Skin of body (tissue), 2 donors: Measurements from ENCODE around the gene PCDHA2. TPM values are rescaled to one million over a fixed set of nuclear protein-coding genes. Genes with fewer than 3 reads are reported as not detected.
"Not testable (repeated sequence)": the region's sequence is repeated elsewhere in the genome, so short reads cannot be mapped to it uniquely, and the experiment has no call there.

Source experiments
- DNase-seq: peaks from one replicate; lab custom pipeline; 2025; lab: John Stamatoyannopoulos, UW
- total RNA-seq: library from RNA; depleted of rRNA; stranded (reverse); fragments of >200 nt; gene quantifications from one replicate; pipeline ENCODE4 v1.2.3, GENCODE V29; 2014

The PCDHA2 gene
- 0.20 TPM for total RNA-seq

- no peak for DNase-seq
Observed at GRCh38 chr5:140794595-140795258, at the start of gene PCDHA2. Gene PCDHA2 (plus strand): TSS chr5:140794852.

DNA sequence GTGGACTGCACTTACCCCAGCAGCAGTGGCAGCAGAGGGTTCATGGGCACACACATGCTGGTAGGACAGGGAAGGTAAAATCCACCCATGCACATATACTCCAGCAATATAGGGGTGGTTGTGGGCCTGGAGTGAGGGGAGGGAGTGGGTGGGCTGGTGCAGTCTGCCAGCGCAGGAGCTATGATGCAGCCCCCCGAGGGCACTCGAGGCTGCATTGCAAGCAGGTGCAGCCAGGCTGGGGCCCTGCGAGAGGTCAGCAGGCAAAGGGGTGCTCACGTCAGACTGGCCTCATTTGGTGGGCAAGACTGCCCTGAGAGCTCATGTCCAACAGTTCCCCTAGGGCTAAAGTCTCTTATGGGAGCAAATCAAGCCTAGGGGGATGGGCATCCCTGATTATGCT, 41.1 kb upstream of the PCDHA2 start:
- no peak for DNase-seq

GRCh38 chr5:140764177-140764973, 30.3 kb upstream of the PCDHA2 start:
- no peak for DNase-seq

- no peak for DNase-seq
Observed at GRCh38 chr5:140767444-140767843, 27.2 kb upstream of the PCDHA2 start.

DNA sequence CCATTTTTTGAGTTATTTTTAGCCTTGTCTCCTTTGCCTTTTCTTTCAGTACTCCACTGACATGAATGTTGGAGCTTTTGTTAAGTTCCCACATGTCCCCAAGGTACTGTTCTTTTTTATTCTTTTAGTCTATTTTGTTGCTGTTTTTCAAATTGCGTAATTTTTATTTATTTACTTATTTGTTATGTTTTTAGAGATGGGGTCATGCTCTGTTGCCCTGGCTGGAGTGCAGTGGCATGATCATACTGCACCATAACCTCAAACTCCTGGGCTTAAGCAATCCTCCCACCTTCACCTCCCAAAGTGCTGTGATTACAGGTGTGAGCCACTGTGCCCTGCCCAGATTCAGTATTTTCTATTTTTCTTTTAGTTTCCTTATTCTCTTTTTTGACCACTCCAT, 14.1 kb upstream of the PCDHA2 start:
- DNase-seq = no peak

GRCh38 chr5:140785905-140786686, 8.6 kb upstream of the PCDHA2 start, which contains the start of gene PCDHA1:
Gene PCDHA1 (plus strand): TSS chr5:140786140.
- no peak for DNase-seq

DNA sequence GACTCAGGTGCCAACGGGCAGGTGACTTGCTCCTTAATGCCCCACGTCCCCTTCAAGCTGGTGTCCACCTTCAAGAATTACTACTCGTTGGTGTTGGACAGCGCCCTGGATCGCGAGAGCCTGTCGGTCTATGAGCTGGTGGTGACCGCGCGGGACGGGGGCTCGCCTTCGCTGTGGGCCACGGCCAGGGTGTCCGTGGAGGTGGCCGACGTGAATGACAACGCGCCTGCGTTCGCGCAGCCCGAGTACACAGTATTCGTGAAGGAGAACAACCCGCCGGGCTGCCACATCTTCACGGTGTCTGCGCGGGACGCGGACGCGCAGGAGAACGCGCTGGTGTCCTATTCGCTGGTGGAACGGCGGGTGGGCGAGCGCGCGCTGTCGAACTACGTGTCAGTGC, 7.2 kb upstream of the PCDHA2 start:
- not testable (repeated sequence) for DNase-seq

DNA sequence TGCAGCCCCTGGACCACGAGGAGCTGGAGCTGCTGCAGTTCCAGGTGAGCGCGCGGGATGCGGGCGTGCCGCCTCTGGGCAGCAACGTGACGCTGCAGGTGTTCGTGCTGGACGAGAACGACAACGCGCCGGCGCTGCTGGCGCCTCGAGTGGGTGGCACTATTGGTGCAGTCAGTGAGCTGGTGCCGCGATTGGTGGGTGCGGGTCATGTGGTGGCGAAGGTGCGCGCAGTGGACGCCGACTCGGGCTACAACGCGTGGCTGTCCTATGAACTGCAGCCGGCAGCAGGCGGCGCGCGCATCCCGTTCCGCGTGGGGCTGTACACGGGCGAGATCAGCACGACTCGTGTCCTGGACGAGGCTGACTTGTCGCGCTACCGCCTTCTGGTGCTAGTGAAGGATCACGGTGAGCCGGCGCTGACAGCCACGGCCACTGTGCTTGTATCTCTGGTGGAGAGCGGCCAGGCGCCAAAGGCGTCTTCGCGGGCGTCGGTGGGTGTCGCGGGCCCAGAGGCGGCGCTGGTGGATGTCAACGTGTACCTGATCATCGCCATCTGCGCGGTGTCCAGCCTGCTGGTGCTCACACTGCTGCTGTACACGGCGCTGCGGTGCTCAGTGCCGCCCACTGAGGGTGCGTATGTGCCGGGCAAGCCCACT, 6.7 kb upstream of the PCDHA2 start:
- not testable (repeated sequence) for DNase-seq

DNA sequence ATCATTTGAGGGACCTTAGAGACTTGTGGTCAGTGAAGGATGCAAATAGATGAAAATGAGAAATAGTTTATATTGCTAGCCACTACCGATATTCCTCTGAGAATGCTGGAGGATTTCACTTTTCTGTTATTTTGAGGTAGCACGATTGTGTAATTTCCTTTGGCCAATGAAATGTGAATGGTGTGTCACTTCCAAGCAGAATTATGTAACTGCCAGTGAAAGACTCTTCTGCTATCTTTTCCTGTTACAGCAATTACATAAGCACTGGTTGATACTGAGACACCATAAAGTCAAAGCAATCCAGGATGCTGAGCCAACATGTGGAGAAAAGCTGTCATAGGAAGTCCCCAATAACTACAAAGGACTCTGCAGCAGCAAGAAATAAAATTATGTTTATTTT, 3.6 kb upstream of the PCDHA2 start:
- DNase-seq = no peak

- no peak for DNase-seq
Observed at GRCh38 chr5:140795259-140795641, 598 bp downstream of the PCDHA2 start.

DNA sequence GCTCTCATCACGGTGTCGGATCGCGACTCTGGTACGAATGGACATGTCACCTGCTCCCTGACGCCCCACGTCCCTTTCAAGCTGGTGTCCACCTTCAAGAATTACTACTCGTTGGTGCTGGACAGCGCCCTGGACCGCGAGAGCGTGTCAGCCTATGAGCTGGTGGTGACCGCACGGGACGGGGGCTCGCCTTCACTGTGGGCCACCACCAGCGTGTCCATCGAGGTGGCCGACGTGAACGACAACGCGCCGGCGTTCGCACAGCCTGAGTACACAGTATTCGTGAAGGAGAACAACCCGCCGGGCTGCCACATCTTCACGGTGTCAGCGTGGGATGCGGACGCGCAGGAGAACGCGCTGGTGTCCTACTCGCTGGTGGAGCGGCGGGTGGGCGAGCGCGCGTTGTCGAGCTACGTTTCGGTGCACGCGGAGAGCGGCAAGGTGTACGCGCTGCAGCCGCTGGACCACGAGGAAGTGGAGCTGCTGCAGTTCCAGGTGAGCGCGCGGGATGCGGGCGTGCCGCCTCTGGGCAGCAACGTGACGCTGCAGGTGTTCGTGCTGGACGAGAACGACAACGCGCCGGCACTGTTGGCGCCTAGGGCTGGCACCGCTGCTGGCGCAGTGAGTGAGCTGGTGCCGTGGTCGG, 1.5 kb downstream of the PCDHA2 start:
- not testable (repeated sequence) for DNase-seq

- no peak for DNase-seq
Observed at GRCh38 chr5:140796718-140797095, 2.1 kb downstream of the PCDHA2 start.

DNA sequence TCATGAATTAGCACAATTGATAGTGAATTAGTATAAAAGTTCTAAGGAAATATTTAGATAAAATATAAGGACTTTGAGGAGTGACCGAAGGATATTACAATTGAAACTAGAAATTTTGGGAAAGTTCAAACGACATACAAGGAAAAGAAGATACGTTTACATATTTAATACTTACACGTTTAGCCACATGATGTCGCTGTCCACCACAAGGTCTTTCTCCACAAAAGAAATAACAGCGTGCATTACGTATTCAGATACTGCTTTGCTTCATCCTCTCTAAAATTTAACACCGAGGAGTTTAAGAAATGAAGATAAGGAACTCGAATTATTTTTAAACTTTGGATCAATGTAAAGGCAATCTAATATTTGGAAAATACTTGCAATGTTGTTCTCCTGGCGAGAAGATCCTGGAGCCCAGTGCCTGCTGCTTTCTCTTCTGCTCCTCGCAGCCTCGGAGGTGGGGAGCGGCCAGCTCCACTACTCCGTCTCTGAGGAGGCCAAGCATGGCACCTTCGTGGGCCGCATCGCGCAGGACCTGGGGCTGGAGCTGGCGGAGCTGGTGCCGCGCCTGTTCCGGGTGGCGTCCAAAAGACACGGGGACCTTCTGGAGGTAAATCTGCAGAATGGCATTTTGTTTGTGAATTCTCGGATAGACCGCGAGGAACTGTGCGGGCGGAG, 6.3 kb downstream of the PCDHA2 start, which contains the start of gene PCDHA3:
TSS of gene PCDHA3 (plus strand) at position 242 of the 678 bp plus-strand sequence.
- no peak for DNase-seq

GRCh38 chr5:140801494-140801841, 6.8 kb downstream of the PCDHA2 start:
- no peak for DNase-seq

GRCh38 chr5:140802381-140802780, 7.7 kb downstream of the PCDHA2 start:
- DNase-seq = not testable (repeated sequence)

DNA sequence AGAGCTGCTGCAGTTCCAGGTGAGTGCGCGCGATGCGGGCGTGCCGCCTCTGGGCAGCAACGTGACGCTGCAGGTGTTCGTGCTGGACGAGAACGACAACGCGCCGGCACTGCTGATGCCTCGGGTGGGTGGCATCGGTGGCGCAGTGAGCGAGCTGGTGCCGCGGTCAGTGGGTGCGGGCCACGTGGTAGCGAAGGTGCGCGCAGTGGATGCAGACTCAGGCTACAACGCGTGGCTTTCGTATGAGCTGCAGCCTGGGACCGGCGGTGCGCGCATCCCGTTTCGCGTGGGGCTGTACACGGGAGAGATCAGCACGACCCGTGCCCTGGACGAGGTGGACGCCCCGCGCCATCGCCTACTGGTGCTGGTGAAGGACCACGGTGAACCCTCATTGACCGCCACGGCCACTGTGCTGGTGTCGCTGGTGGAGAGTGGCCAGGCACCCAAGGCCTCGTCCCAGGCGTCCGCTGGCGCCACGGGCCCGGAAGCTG, 8.2 kb downstream of the PCDHA2 start:
- DNase-seq = no peak

- no peak for DNase-seq
Observed at GRCh38 chr5:140806834-140807775, 12.5 kb downstream of the PCDHA2 start, which contains the start of gene PCDHA4. Gene PCDHA4 (plus strand): TSS chr5:140807068.

GRCh38 chr5:140808241-140808888, 13.7 kb downstream of the PCDHA2 start:
- DNase-seq = not testable (repeated sequence)

DNA sequence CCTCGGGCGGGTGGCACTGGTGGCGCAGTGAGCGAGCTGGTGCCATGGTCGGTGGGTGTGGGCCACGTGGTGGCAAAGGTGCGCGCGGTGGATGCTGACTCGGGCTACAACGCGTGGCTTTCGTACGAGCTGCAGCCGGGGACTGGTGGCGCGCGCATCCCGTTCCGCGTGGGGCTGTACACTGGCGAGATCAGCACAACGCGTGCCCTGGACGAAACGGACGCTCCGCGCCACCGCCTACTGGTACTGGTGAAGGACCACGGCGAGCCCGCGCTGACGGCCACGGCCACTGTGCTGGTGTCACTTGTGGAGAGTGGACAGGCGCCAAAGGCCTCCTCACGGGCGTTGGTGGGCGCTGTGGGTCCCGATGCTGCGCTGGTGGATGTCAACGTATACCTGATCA, 14.2 kb downstream of the PCDHA2 start:
- no peak for DNase-seq
